ENCODE data around the gene DDR1.
"Not testable (repeated sequence)": the region's sequence is repeated elsewhere in the genome, so short reads cannot be mapped to it uniquely, and the experiment has no call there.

The DDR1 gene

GRCh38 chr6:30922447-30922852 is 38.1 kb downstream of the DDR1 start:
- DNase-seq: no peak

- DNase-seq: not testable (repeated sequence)
Measured at GRCh38 chr6:30924040-30924627, 39.8 kb downstream of the DDR1 start.

- DNase-seq: no peak
Measured at GRCh38 chr6:30926644-30927043, 42.3 kb downstream of the DDR1 start.

GRCh38 chr6:30927080-30927479 is 42.8 kb downstream of the DDR1 start:
- not testable (repeated sequence) for DNase-seq

- no peak for DNase-seq
Measured at GRCh38 chr6:30928677-30929076, 44.4 kb downstream of the DDR1 start.

GRCh38 chr6:30930506-30930905 is 46.2 kb downstream of the DDR1 start:
- no peak for DNase-seq

- no peak for DNase-seq
Measured at GRCh38 chr6:30931272-30931671, 47.0 kb downstream of the DDR1 start.

GRCh38 chr6:30931969-30932645 is 47.8 kb downstream of the DDR1 start, which contains the start of gene SFTA2:
SFTA2 (minus strand) TSS chr6:30932170; CDS start chr6:30932096, 74 bp downstream.
- DNase-seq: no peak

GRCh38 chr6:30932665-30933365 is 48.5 kb downstream of the DDR1 start:
- DNase-seq: no peak

GRCh38 chr6:30935018-30935417 is 50.7 kb downstream of the DDR1 start:
- no peak for DNase-seq

GRCh38 chr6:30937265-30937664 is 52.9 kb downstream of the DDR1 start:
- DNase-seq: no peak

- DNase-seq: no peak
Measured at GRCh38 chr6:30938730-30939129, 54.4 kb downstream of the DDR1 start.

- no peak for DNase-seq
Measured at GRCh38 chr6:30939473-30939872, 55.2 kb downstream of the DDR1 start.

- no peak for DNase-seq
Measured at GRCh38 chr6:30940361-30940986, 56.2 kb downstream of the DDR1 start, which contains the start of gene MUCL3. MUCL3 (plus strand) TSS chr6:30940973; CDS start chr6:30941000, 27 bp downstream.

GRCh38 chr6:30942338-30943060 is 58.2 kb downstream of the DDR1 start:
- DNase-seq: no peak

GRCh38 chr6:30944051-30944450 is 59.7 kb downstream of the DDR1 start:
- DNase-seq: no peak

- DNase-seq: no peak
Measured at GRCh38 chr6:30945281-30945680, 61.0 kb downstream of the DDR1 start.

- DNase-seq: no peak
Measured at GRCh38 chr6:30947231-30947630, 62.9 kb downstream of the DDR1 start.

- no peak for DNase-seq
Measured at GRCh38 chr6:30948811-30949210, 64.5 kb downstream of the DDR1 start.
